ENCODE data around the gene RXRA. TPM values are rescaled to one million over a fixed set of nuclear protein-coding genes. Genes with fewer than 3 reads are reported as not detected.

The RXRA gene
- polyA plus RNA-seq, 1 of the 3 experiments (the other 2 are of a cell fraction) = 7.6 TPM

DNA sequence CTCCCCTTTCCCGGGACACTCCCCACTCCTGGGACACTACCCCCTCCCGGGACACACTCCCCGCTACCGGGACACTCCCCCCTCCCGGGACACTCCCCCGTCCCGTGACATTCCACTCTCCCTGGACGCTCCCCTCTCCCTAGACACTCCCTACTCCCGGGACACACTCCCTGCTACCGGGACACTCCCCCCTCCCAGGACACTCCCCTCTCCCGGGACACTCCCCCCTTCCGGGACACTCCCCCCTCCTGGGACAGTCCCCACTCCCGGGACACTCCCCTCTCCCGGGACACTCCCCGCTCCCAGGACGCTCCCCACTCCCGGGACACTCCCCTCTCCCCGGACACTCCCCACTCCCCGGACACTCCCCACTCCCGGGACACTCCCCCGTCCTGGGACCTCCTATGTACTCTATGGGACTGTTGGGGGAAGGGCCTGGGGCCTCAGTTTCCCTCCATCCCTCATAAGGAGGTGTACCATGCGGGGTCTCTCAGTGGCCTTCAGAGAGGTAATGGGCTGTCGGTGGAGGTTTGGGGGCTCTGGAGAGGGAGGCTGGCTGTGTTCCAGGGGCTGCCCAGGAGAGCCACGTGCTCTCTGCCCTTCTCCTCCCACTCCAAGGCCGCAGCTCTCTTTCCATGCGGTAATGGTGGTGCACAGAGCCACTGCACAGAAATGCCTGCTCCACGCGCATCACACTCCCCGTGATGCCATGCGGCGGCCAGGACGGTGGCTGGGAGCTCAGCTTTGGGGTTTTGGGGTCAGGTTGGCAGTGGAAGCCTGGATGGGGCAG is 96.2 kb downstream of the RXRA start:
- Histone ChIP-seq H3K4me2 (no peak overlapping the region), H3K9me3 (no peaks in the 10 kb centered on the region), H3K4me3 (ENCODE audit: low read depth in 2 of 2, low read length in 1 of 2) (no peak overlapping the region), H3K27me3 (ENCODE audit: insufficient read depth) (no peaks in the 10 kb centered on the region), H2AFZ (ENCODE audit: low read depth) (no peak overlapping the region), H3K4me1 (ENCODE audit: control insufficient read depth in 1 of 2, insufficient read depth in 2 of 2, low read depth in 1 of 2, low read length in 1 of 2) (peaks cover 0 to 6% of the 10 kb centered on the region in 2 experiments; a peak in 1 of 4 replicates), H3K9me2 (no peaks in the 10 kb centered on the region), H3K9ac (no peak overlapping the region), H3K36me3 (replicated peaks in 1 of 2; ENCODE audit: control insufficient read depth in 1 of 2, insufficient read depth in 2 of 2, low read length in 1 of 2) (peaks cover 0 to 9% of the 10 kb centered on the region in 2 experiments), H3K27ac (ENCODE audit: low read depth in 2 of 2, low read length in 1 of 2) (no peak overlapping the region), H3K79me2 (ENCODE audit: insufficient read depth) (no peaks in the 10 kb centered on the region), H3F3A (replicated peaks; ENCODE audit: insufficient read depth) (no peaks in the 10 kb centered on the region), H4K20me1 (ENCODE audit: insufficient read depth) (no peaks in the 10 kb centered on the region)
- ChIA-PET POLR2A (no interaction called here), CTCF (no interaction called here)
- DNase-seq = no peak
- TF ChIP-seq, protein P1, sequence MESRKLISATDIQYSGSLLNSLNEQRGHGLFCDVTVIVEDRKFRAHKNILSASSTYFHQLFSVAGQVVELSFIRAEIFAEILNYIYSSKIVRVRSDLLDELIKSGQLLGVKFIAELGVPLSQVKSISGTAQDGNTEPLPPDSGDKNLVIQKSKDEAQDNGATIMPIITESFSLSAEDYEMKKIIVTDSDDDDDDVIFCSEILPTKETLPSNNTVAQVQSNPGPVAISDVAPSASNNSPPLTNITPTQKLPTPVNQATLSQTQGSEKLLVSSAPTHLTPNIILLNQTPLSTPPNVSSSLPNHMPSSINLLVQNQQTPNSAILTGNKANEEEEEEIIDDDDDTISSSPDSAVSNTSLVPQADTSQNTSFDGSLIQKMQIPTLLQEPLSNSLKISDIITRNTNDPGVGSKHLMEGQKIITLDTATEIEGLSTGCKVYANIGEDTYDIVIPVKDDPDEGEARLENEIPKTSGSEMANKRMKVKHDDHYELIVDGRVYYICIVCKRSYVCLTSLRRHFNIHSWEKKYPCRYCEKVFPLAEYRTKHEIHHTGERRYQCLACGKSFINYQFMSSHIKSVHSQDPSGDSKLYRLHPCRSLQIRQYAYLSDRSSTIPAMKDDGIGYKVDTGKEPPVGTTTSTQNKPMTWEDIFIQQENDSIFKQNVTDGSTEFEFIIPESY (IDR thresholded peaks at IDR 0.05; ENCODE audit: borderline replicate concordance, low read depth) = no peak
- TF ChIP-seq, protein P2, sequence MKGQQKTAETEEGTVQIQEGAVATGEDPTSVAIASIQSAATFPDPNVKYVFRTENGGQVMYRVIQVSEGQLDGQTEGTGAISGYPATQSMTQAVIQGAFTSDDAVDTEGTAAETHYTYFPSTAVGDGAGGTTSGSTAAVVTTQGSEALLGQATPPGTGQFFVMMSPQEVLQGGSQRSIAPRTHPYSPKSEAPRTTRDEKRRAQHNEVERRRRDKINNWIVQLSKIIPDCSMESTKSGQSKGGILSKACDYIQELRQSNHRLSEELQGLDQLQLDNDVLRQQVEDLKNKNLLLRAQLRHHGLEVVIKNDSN (IDR thresholded peaks at IDR 0.05; ENCODE audit: borderline replicate concordance, low read depth) = no peak
- no peak for TF ChIP-seq NRF1 (IDR thresholded peaks at IDR 0.05; ENCODE audit: low read depth, low read length)
- no peak for TF ChIP-seq SMC3 (IDR thresholded peaks at IDR 0.05; ENCODE audit: low read depth, low read length)
- TF ChIP-seq GABPA (IDR thresholded peaks at IDR 0.05; ENCODE audit: low read depth) = no peak
- TF ChIP-seq YY1 (IDR thresholded peaks at IDR 0.05; ENCODE audit: low read depth) = no peak
- no peak for TF ChIP-seq EZH2phosphoT487 (IDR thresholded peaks at IDR 0.05; ENCODE audit: borderline replicate concordance, low read depth)
- TF ChIP-seq RXRA (IDR thresholded peaks at IDR 0.05; ENCODE audit: borderline replicate concordance, low read depth) = no peak
- TF ChIP-seq TCF12 (IDR thresholded peaks at IDR 0.05) = no peak
- TF ChIP-seq, protein P3, sequence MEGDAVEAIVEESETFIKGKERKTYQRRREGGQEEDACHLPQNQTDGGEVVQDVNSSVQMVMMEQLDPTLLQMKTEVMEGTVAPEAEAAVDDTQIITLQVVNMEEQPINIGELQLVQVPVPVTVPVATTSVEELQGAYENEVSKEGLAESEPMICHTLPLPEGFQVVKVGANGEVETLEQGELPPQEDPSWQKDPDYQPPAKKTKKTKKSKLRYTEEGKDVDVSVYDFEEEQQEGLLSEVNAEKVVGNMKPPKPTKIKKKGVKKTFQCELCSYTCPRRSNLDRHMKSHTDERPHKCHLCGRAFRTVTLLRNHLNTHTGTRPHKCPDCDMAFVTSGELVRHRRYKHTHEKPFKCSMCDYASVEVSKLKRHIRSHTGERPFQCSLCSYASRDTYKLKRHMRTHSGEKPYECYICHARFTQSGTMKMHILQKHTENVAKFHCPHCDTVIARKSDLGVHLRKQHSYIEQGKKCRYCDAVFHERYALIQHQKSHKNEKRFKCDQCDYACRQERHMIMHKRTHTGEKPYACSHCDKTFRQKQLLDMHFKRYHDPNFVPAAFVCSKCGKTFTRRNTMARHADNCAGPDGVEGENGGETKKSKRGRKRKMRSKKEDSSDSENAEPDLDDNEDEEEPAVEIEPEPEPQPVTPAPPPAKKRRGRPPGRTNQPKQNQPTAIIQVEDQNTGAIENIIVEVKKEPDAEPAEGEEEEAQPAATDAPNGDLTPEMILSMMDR (IDR thresholded peaks at IDR 0.05) = no peak
- no peak for TF ChIP-seq REST (IDR thresholded peaks at IDR 0.05; ENCODE audit: low read depth, low read length)
- TF ChIP-seq ELF1 (IDR thresholded peaks at IDR 0.05) = no peak
- TF ChIP-seq FOSL2 (IDR thresholded peaks at IDR 0.05; ENCODE audit: borderline replicate concordance, low read depth) = no peak
- TF ChIP-seq JUND (IDR thresholded peaks at IDR 0.05) = no peak
- no peak for TF ChIP-seq PBX3 (IDR thresholded peaks at IDR 0.05)
- TF ChIP-seq EP300 (IDR thresholded peaks at IDR 0.05; ENCODE audit: borderline replicate concordance in 1 of 2, low read depth in 1 of 2, low read length in 1 of 2) = no peak
- 87% methylated on average over 28 of the region's 32 CpGs for WGBS (ENCODE audit: low lambda C conversion rate)
